ENCODE measurements around the gene MKS1. TPM values are rescaled to one million over a fixed set of nuclear protein-coding genes. Genes with fewer than 3 reads are reported as not detected.
A peak's percentile ranks its signal among the peaks of the same experiment; 100 is the strongest.

The MKS1 gene
- total and polyA plus RNA-seq, 10 of the 15 experiments (the other 5 are each of a cell fraction or from before 2014, with no cell fraction given) = 5.7 to 21.4 (median 13.9) TPM

DNA sequence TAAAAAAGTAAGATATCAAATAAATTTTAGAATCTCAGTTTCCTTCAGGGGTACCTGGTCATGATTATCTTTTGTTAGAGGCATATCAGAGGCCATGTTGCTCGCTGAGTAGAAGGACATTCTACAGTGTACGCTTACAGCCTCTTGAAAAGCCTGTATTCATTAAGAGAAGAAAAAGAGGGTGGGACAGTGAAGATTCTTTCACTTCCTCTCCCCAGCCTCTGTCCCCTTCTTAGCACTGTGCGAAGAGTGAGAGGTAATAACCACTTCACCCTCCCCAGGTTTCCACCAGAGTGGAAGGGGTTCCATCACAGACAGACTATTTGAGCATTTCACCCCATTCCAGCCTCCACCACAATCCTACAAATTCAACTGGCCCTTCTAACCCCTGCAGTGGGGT is 14.5 kb upstream of the MKS1 start:
- intact Hi-C loops (cut with micrococcal nuclease; ENCODE audit: unreplicated experiment) = no loop called here
- Histone ChIP-seq H3K27ac (ENCODE audit: control insufficient read depth, insufficient read depth) (peak overlapping the region; percentile 67; the same call in 1 of the 2 replicates), H3K4me1 (ENCODE audit: control insufficient read depth, insufficient read depth, low read length) (peaks cover 21% of the 10 kb centered on the region), H3K36me3 (ENCODE audit: control insufficient read depth in 2 of 2, insufficient read depth in 2 of 2, low read length in 1 of 2) (no peaks in the 10 kb centered on the region), H3K4me3 (no peak overlapping the region), H3K79me2 (ENCODE audit: control insufficient read depth, insufficient read depth, low read length) (no peaks in the 10 kb centered on the region), H3K9ac (ENCODE audit: control insufficient read depth, insufficient read depth, low read length) (no peak overlapping the region), H4K20me1 (ENCODE audit: control insufficient read depth, insufficient read depth) (no peaks in the 10 kb centered on the region), H3K9me3 (replicated peaks; ENCODE audit: control insufficient read depth, insufficient read depth, low read length) (no peaks in the 10 kb centered on the region), H2AFZ (ENCODE audit: control insufficient read depth, low read depth, low read length) (no peak overlapping the region; the same call in 1 of the 2 replicates), H3K4me2 (ENCODE audit: control insufficient read depth, insufficient read depth) (peak overlapping the region; percentile 95; the same call in 1 of the 2 replicates), H3K27me3 (replicated peaks in 1 of 2; ENCODE audit: control insufficient read depth in 2 of 2, insufficient read depth in 2 of 2, low read length in 1 of 2) (no peaks in the 10 kb centered on the region; a peak in 1 of 4 replicates)
- ChIA-PET SMC1A (ENCODE audit: uncharacterized antibody, unreplicated experiment) (interaction anchor here (1.0 to 1.5 kb wide), 3 partner anchors 13 to 107 kb away, joined by 3 to 8 read pairs (median 5); partner anchors contain the start of gene MKS1), POLR2A (interaction anchor here (1.2 kb wide), 1 partner anchor 15 kb away, joined by 3 read pairs; the partner anchor contains the start of gene MKS1), CTCF (interaction anchor here (5.8 to 7.0 kb wide), 2 partner anchors 14 to 16 kb away, joined by 65 to 78 read pairs; partner anchors contain the start of gene MKS1), RAD21 (ENCODE audit: unreplicated experiment) (interaction anchor here (1.2 to 1.7 kb wide), 3 partner anchors 16 to 111 kb away, joined by 3 to 13 read pairs (median 6); no protein-coding TSS in a partner anchor)
- peak; percentile 55 for DNase-seq (ENCODE audit: low read depth, low spot score)
- WGBS (ENCODE audit: insufficient coverage, insufficient replicate concordance, low lambda C conversion rate, missing lambda C conversion rate) = 2% methylated on average over 3 of the region's 3 CpGs
- FAIRE-seq = peak; percentile 90
- BruUV-seq (replicated peaks) = no TSS peak
- in situ Hi-C loops (cut with MboI) = no loop called here
- peak; percentile 93 for ATAC-seq
- TF ChIP-seq NR2C2 (IDR thresholded peaks at IDR 0.05; ENCODE audit: borderline replicate concordance, control insufficient read depth, insufficient read length, low read depth) (no peak), SPI1 (IDR thresholded peaks at IDR 0.05; ENCODE audit: borderline replicate concordance, insufficient read depth, low read depth, low read length) (peak; percentile 97), IKZF2 (IDR thresholded peaks at IDR 0.05) (peak in 1 of 2 experiments; percentile 10; a peak in 1 of 4 replicates), RUNX3 (IDR thresholded peaks at IDR 0.05; ENCODE audit: low read length) (no peak), GABPA (IDR thresholded peaks at IDR 0.05; ENCODE audit: low read depth) (no peak), POU2F2 (IDR thresholded peaks at IDR 0.05; ENCODE audit: borderline replicate concordance, low read depth, low read length) (no peak), BCL11A (IDR thresholded peaks at IDR 0.05; ENCODE audit: low read depth, low read length) (no peak), ZNF384 (IDR thresholded peaks at IDR 0.05; ENCODE audit: borderline replicate concordance, low read depth, low read length) (no peak), IKZF1 (conservative IDR thresholded peaks at IDR 0.05) (no peak; the same call in 1 of the 2 replicates), JUNB (IDR thresholded peaks at IDR 0.05) (no peak), RFX5 (IDR thresholded peaks at IDR 0.05; ENCODE audit: low read depth, low read length) (no peak), MXI1 (IDR thresholded peaks at IDR 0.05; ENCODE audit: low read depth, low read length) (no peak), EP300 (IDR thresholded peaks at IDR 0.05; ENCODE audit: borderline replicate concordance in 1 of 2, control insufficient read depth in 1 of 2, low read depth in 2 of 2, low read length in 2 of 2) (0 out of 4 replicates have a peak, but pooled peaks of 1 of the 2 experiments have one; percentile 24)
- TF ChIP-seq, protein P1, sequence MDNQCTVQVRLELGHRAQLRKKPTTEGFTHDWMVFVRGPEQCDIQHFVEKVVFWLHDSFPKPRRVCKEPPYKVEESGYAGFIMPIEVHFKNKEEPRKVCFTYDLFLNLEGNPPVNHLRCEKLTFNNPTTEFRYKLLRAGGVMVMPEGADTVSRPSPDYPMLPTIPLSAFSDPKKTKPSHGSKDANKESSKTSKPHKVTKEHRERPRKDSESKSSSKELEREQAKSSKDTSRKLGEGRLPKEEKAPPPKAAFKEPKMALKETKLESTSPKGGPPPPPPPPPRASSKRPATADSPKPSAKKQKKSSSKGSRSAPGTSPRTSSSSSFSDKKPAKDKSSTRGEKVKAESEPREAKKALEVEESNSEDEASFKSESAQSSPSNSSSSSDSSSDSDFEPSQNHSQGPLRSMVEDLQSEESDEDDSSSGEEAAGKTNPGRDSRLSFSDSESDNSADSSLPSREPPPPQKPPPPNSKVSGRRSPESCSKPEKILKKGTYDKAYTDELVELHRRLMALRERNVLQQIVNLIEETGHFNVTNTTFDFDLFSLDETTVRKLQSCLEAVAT (IDR thresholded peaks at IDR 0.05) = no peak
- TF ChIP-seq, protein P2, sequence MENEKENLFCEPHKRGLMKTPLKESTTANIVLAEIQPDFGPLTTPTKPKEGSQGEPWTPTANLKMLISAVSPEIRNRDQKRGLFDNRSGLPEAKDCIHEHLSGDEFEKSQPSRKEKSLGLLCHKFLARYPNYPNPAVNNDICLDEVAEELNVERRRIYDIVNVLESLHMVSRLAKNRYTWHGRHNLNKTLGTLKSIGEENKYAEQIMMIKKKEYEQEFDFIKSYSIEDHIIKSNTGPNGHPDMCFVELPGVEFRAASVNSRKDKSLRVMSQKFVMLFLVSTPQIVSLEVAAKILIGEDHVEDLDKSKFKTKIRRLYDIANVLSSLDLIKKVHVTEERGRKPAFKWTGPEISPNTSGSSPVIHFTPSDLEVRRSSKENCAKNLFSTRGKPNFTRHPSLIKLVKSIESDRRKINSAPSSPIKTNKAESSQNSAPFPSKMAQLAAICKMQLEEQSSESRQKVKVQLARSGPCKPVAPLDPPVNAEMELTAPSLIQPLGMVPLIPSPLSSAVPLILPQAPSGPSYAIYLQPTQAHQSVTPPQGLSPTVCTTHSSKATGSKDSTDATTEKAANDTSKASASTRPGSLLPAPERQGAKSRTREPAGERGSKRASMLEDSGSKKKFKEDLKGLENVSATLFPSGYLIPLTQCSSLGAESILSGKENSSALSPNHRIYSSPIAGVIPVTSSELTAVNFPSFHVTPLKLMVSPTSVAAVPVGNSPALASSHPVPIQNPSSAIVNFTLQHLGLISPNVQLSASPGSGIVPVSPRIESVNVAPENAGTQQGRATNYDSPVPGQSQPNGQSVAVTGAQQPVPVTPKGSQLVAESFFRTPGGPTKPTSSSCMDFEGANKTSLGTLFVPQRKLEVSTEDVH (IDR thresholded peaks at IDR 0.05; ENCODE audit: low read depth, partially characterized antibody) = no peak
- TF ChIP-seq, protein P3, sequence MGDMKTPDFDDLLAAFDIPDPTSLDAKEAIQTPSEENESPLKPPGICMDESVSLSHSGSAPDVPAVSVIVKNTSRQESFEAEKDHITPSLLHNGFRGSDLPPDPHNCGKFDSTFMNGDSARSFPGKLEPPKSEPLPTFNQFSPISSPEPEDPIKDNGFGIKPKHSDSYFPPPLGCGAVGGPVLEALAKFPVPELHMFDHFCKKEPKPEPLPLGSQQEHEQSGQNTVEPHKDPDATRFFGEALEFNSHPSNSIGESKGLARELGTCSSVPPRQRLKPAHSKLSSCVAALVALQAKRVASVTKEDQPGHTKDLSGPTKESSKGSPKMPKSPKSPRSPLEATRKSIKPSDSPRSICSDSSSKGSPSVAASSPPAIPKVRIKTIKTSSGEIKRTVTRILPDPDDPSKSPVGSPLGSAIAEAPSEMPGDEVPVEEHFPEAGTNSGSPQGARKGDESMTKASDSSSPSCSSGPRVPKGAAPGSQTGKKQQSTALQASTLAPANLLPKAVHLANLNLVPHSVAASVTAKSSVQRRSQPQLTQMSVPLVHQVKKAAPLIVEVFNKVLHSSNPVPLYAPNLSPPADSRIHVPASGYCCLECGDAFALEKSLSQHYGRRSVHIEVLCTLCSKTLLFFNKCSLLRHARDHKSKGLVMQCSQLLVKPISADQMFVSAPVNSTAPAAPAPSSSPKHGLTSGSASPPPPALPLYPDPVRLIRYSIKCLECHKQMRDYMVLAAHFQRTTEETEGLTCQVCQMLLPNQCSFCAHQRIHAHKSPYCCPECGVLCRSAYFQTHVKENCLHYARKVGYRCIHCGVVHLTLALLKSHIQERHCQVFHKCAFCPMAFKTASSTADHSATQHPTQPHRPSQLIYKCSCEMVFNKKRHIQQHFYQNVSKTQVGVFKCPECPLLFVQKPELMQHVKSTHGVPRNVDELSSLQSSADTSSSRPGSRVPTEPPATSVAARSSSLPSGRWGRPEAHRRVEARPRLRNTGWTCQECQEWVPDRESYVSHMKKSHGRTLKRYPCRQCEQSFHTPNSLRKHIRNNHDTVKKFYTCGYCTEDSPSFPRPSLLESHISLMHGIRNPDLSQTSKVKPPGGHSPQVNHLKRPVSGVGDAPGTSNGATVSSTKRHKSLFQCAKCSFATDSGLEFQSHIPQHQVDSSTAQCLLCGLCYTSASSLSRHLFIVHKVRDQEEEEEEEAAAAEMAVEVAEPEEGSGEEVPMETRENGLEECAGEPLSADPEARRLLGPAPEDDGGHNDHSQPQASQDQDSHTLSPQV (IDR thresholded peaks at IDR 0.05) = no peak

Measured in GM12878 (cell line).